Measurements from ENCODE around the gene APPL2. TPM values are rescaled to one million over a fixed set of nuclear protein-coding genes. Genes with fewer than 3 reads are reported as not detected.

Gene APPL2
- total RNA-seq, 1 experiment from 2014 or later, result 26.7 TPM

DNA sequence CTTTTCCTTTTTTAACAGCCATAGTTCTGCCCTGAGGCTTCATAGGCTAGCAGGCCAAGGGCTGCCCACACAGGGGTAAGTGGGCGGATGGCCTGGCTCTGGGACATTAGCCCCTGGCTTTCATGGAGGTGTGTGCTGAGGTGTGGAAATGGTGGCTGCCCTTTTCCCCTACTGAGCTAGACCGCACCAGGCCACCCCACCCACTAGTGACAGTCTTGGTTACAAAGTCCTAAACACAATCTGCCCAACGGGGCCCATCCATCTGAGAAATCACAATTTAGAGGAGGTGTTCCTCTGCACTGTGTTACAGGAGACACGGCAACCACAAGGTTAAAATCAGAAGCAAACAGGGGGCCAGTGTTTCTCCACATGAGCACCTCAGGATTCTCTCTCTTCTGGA, 35.6 kb downstream of the APPL2 start:
- no peaks in the 10 kb centered on the region for H3K9me3 ChIP-seq (ENCODE audit: low read depth, low read length, poor library complexity, severe bottlenecking)
- TF ChIP-seq, protein P1, sequence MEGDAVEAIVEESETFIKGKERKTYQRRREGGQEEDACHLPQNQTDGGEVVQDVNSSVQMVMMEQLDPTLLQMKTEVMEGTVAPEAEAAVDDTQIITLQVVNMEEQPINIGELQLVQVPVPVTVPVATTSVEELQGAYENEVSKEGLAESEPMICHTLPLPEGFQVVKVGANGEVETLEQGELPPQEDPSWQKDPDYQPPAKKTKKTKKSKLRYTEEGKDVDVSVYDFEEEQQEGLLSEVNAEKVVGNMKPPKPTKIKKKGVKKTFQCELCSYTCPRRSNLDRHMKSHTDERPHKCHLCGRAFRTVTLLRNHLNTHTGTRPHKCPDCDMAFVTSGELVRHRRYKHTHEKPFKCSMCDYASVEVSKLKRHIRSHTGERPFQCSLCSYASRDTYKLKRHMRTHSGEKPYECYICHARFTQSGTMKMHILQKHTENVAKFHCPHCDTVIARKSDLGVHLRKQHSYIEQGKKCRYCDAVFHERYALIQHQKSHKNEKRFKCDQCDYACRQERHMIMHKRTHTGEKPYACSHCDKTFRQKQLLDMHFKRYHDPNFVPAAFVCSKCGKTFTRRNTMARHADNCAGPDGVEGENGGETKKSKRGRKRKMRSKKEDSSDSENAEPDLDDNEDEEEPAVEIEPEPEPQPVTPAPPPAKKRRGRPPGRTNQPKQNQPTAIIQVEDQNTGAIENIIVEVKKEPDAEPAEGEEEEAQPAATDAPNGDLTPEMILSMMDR (conservative IDR thresholded peaks at IDR 0.05; ENCODE audit: low read depth, low read length), result no peak
- TF ChIP-seq EZH2 (IDR thresholded peaks at IDR 0.05; ENCODE audit: borderline replicate concordance, low read depth, low read length, poor library complexity, severe bottlenecking), result no peak
- H3K27me3 ChIP-seq (replicated peaks; ENCODE audit: insufficient read depth, low read depth, low read length, poor library complexity), result no peaks in the 10 kb centered on the region
- no peaks in the 10 kb centered on the region for H3K4me1 ChIP-seq (ENCODE audit: insufficient read depth, low read length, poor library complexity, severe bottlenecking)
- ChIA-PET CTCF (no interaction called here), POLR2A (ENCODE audit: low non-redundant PET) (no interaction called here)
- no peak for DNase-seq (ENCODE audit: low spot score)
- peaks cover 13% of the 10 kb centered on the region for H3K36me3 ChIP-seq (ENCODE audit: insufficient read depth, low read length, poor library complexity, severe bottlenecking)
- H3K27ac ChIP-seq (ENCODE audit: low read depth, low read length, poor library complexity, severe bottlenecking), result no peak overlapping the region
- no peak overlapping the region for H3K4me3 ChIP-seq (ENCODE audit: low read depth, low read length, poor library complexity, severe bottlenecking)
- intact Hi-C loops (cut with micrococcal nuclease; ENCODE audit: unreplicated experiment), result no loop called here
- BruUV-seq (replicated peaks), result no TSS peak

DNA sequence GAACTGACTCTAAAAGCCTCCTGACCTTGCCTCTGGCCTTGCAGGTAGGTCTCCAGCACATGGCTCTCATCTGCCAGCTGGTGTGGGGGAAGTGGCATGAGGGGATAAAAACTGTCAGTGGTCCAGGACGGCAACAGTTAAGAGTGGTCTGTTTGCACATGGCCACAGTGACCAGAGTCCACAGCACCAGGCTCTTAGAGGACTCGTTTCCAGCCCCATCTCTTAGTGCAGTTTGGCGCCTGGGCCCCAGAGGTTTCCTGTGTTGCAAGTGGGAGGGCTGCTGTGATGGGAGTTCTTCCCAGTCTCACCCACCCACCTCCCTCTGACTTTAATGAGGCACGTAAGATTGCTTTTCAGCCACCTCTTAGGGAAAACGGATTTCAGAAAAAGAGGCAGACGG, 37.0 kb downstream of the APPL2 start:
- intact Hi-C loops (cut with micrococcal nuclease; ENCODE audit: unreplicated experiment), result no loop called here
- Histone ChIP-seq H3K4me1 (ENCODE audit: insufficient read depth, low read length, poor library complexity, severe bottlenecking) (no peaks in the 10 kb centered on the region), H3K27me3 (replicated peaks; ENCODE audit: insufficient read depth, low read depth, low read length, poor library complexity) (no peaks in the 10 kb centered on the region), H3K27ac (ENCODE audit: low read depth, low read length, poor library complexity, severe bottlenecking) (no peak overlapping the region), H3K9me3 (ENCODE audit: low read depth, low read length, poor library complexity, severe bottlenecking) (no peaks in the 10 kb centered on the region), H3K36me3 (ENCODE audit: insufficient read depth, low read length, poor library complexity, severe bottlenecking) (peaks cover 18% of the 10 kb centered on the region), H3K4me3 (ENCODE audit: low read depth, low read length, poor library complexity, severe bottlenecking) (no peak overlapping the region)
- no peak for DNase-seq (ENCODE audit: low spot score)
- no peak for TF ChIP-seq EZH2 (IDR thresholded peaks at IDR 0.05; ENCODE audit: borderline replicate concordance, low read depth, low read length, poor library complexity, severe bottlenecking)
- TF ChIP-seq, protein P1 (conservative IDR thresholded peaks at IDR 0.05; ENCODE audit: low read depth, low read length), result no peak
- CTCF ChIA-PET, result no interaction called here
- POLR2A ChIA-PET (ENCODE audit: low non-redundant PET), result no interaction called here
- BruUV-seq (replicated peaks), result no TSS peak

DNA sequence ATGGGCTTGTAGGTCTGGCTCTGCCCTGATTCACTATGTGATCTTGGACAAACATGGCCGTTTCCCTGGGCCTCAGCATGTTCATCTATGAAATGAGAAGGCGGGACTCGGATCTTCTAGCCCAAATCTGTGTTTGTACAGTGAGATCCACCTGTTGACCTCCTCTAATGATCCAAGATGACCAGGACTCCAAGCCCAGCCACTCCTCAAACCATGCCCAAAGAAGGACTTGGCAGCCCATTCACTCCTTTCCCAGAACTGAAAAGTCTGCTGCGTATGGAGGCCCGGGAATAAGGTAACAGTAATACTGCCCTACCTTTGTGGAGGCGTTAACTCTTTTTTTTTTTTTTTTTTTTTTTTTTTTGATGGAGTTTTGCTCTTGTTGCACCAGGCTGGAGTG, 39.9 kb downstream of the APPL2 start:
- CTCF ChIA-PET, result no interaction called here
- Histone ChIP-seq H3K36me3 (ENCODE audit: insufficient read depth, low read length, poor library complexity, severe bottlenecking) (peaks cover 12% of the 10 kb centered on the region), H3K4me3 (ENCODE audit: low read depth, low read length, poor library complexity, severe bottlenecking) (no peak overlapping the region), H3K4me1 (ENCODE audit: insufficient read depth, low read length, poor library complexity, severe bottlenecking) (no peaks in the 10 kb centered on the region), H3K27ac (ENCODE audit: low read depth, low read length, poor library complexity, severe bottlenecking) (no peak overlapping the region), H3K27me3 (replicated peaks; ENCODE audit: insufficient read depth, low read depth, low read length, poor library complexity) (no peaks in the 10 kb centered on the region), H3K9me3 (ENCODE audit: low read depth, low read length, poor library complexity, severe bottlenecking) (no peaks in the 10 kb centered on the region)
- intact Hi-C loops (cut with micrococcal nuclease; ENCODE audit: unreplicated experiment), result no loop called here
- no peak for TF ChIP-seq EZH2 (IDR thresholded peaks at IDR 0.05; ENCODE audit: borderline replicate concordance, low read depth, low read length, poor library complexity, severe bottlenecking)
- TF ChIP-seq, protein P1 (conservative IDR thresholded peaks at IDR 0.05; ENCODE audit: low read depth, low read length), result no peak
- BruUV-seq (replicated peaks), result no TSS peak
- POLR2A ChIA-PET (ENCODE audit: low non-redundant PET), result no interaction called here
- DNase-seq (ENCODE audit: low spot score), result no peak

All from A673 (cell line).